Fibroblast of villous mesenchyme (primary cell): ENCODE data around the gene LCAT. TPM values are rescaled to one million over a fixed set of nuclear protein-coding genes. Genes with fewer than 3 reads are reported as not detected.

Experiments used
- DNase-seq: peaks from one replicate; pipeline ENCODE4 v3.0.0-alpha.2; 2010; ENCODE audit warnings: low read depth
- H3K4me3 ChIP-seq: 2 replicates; pipeline ENCODE4 v1.5.1; 2011; ENCODE audit warnings: low read depth, mild to moderate bottlenecking, low read length
- total RNA-seq: library from RNA; depleted of rRNA; stranded (reverse); fragments of >200 nt; gene quantifications from 2 replicates; pipeline ENCODE4 v1.2.3, GENCODE V29; 2012
- TF ChIP-seq, protein P1 (sequence below): IDR thresholded peaks from 2 replicates; pipeline ENCODE4 v1.5.1; 2012; ENCODE audit warnings: low read depth, mild to moderate bottlenecking, low read length; ENCODE audit not compliant: insufficient read depth

The LCAT gene
- total RNA-seq, 1 donor = 8.6 TPM

DNA sequence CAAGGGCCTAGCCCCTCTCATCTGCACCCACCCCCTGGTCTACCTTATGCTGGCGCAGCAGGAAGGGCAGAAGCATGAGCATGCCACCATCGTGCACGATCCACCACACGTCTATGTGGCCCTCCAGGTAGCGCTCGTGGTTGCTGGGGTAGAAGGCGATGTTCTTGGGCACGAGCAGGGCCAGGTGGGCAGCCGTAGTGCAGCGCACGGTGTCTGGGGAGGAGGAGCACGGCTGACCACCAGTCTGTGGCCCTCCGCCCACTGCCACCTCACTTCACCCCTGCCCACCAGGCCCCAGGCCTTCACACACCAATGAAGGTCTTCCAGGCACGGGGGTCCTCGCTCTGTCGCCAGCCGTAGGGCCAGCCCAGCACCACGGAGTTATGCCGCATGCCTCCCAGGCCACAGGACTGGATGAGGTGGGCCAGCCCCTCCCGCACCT lies 2.2 kb upstream of the LCAT start:
- DNase-seq = no peak
- H3K4me3 ChIP-seq = no peak overlapping the region
- TF ChIP-seq, protein P1, sequence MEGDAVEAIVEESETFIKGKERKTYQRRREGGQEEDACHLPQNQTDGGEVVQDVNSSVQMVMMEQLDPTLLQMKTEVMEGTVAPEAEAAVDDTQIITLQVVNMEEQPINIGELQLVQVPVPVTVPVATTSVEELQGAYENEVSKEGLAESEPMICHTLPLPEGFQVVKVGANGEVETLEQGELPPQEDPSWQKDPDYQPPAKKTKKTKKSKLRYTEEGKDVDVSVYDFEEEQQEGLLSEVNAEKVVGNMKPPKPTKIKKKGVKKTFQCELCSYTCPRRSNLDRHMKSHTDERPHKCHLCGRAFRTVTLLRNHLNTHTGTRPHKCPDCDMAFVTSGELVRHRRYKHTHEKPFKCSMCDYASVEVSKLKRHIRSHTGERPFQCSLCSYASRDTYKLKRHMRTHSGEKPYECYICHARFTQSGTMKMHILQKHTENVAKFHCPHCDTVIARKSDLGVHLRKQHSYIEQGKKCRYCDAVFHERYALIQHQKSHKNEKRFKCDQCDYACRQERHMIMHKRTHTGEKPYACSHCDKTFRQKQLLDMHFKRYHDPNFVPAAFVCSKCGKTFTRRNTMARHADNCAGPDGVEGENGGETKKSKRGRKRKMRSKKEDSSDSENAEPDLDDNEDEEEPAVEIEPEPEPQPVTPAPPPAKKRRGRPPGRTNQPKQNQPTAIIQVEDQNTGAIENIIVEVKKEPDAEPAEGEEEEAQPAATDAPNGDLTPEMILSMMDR = no peak

DNA sequence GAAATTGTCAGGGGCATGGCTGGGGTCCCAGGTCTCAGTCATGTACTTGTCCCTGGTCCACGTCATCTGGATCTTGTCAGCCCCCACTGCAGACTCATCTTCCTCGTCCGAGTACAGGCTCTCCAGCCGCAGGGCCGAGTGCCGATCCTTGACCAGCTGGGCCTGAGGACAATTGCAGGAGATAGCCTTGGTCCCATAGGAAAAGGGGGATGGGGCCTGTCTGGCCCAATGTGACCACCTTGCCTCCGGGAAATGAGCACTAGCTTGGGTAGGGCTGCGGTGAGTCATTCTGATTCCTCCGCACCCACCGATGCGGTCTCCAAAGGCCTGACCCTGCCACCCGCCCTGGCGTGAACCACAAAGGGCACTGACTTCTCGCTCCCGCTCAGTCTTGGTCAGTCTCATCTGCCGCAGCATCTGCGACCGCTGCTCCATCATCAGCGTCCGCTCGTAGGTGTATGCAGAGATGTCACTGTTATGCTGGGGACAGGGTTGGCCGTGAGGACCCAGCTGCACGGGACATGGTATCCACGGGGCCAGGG lies 1.5 kb upstream of the LCAT start:
- no peak for DNase-seq

DNA sequence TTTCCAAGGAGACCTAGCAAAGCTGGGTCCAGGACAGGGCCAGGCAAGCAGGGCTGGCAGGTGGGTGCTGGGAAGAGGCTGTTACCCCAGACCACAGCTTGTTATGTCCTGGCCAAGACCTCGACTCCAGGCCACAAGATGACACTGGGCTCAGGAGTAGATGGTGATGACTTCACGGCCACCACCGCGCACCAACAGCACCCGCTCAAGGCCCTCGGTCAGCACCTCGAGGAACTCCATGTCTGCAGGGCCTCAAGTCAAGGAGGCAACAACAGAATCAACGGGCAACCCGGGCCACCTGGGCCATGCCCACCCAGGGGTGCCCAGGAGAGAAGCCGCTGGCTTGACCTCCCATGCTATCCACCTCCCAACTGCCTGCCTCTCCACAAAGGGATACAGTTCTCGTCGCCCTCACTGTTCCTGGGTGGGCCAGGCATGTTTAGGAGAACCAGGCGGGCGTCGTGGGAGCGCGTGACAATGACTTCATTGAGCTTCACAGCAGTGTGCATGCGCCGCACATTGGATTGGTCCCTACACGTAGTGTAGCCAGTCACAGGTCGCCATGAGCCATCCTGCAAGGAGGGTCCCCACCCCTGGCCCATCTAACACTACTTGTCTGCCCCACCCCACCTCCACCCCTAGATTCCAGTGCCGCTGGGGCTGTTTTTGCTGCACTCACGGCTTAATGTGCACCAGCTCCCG lies 921 bp upstream of the LCAT start:
- H3K4me3 ChIP-seq = no peak overlapping the region
- TF ChIP-seq, protein P1 = no peak
- DNase-seq = no peak

More for the DNA sequence above, 1.5 kb upstream of the LCAT start:
- TF ChIP-seq, protein P1 = no peak
- no peak overlapping the region for H3K4me3 ChIP-seq

DNA sequence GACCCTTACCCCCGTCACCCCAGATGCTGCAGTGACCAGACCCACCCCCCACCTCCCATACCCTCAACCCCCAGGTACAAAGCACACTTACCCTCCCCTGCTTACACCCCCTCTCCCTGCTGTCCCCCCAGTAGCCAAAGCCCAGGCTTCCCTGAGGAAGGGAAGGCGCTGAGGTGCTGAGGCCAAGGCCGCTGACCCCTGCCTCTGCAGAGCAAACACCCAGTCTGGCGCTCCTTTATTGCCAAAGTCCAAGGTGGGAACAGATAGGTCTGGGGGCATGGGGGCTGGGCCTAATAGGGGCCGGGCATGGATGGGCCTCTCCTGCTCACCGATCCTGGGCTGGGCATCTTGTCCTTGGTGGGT lies 683 bp downstream of the LCAT start:
- no peak overlapping the region for H3K4me3 ChIP-seq
- TF ChIP-seq, protein P1 = no peak
- no peak for DNase-seq

DNA sequence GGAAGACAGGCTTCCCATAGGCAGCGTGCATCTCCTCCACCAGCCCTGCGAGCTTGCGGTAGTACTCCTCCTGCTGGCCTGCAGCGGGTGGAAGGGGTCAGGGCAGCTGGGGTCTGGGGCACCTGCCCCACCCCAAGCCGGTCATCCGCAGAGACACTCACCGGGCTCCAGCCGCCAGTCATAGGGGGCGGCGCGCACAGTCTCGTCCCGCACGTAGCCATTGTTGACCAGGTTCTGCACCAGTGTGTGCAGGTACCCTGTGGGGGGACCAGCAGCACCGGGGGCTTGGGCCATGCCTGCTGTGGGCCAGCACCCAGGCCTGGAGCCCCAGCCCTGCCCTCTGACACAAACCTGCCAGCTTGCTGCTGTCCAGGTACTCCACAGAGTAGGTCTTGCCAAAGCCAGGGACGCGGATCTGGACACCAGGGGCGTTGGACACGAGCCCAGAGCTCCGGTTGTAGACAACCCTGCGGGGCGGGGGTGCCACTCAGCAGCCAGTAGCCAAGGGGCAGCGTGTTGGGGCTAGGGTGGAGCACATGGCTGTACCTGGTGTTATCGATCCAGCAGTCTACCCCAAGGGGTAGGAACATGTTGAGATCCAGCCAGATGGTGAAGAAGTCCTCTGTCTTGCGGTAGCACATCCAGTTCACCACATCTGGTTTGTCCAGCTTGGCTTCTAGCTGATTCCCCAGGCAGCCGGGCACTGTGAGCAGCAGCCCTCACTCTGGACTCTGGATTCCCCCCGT lies 1.2 kb downstream of the LCAT start:
- no peak for DNase-seq
- no peak overlapping the region for H3K4me3 ChIP-seq

DNA sequence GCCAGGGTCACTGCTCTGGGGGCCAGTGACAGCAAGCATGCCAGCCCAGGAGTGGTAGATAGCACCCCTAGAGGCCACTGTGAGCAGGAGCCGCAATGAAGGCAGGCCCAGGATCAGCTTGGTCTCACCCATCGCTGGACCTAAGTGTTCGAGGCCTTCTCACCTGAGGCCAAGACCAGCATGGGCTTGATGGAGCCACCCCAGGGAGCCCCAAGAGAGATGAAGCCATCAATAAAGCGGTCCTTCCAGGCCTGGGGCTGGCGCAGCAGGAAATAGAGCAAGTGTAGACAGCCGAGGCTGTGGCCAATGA lies 1.8 kb downstream of the LCAT start:
- no peak for DNase-seq
- no peak overlapping the region for H3K4me3 ChIP-seq
- TF ChIP-seq, protein P1 = peak; percentile 70

More for the DNA sequence above, 1.2 kb downstream of the LCAT start:
- TF ChIP-seq, protein P1 = no peak
